GM11168 (cell line): ENCODE measurements around the gene TGM6.
"Not testable (repeated sequence)": the region's sequence is repeated elsewhere in the genome, so short reads cannot be mapped to it uniquely, and the experiment has no call there.

Experiments
- in situ Hi-C: fragments of 300-500 bp; cut with MboI; formaldehyde crosslinking; loops from one replicate; pipeline ENCODE4 v1.12.0; 2022; ENCODE audit warnings: low sequenced_read_pairs; ENCODE audit not compliant: unreplicated experiment

TGM6 gene

GRCh38 chr20:2396241-2396814, 15.6 kb downstream of the TGM6 start:
- in situ Hi-C loops: no loop called here

DNA sequence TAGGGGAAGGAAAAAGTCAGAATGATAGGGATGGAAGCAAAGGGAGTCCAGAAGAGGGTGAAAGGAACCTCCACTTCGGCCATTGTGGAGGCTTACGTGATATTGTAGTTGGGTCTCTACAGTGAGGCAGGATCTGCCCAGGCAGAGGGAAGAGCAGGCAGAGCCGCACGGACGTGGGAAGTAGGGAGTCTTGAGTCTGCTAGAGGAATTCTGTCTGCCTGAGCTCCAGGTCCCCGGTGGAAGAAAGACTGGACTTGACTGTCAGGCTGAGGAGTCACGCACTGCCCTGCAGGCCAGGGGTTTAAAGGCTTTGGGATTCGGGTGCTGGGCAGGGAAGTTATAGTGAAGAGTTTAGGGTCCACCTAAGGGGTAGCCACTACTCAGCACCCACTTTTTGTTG, 16.4 kb downstream of the TGM6 start:
- in situ Hi-C loops: no loop called here

- in situ Hi-C loops: no loop called here
Observed at GRCh38 chr20:2397595-2398145, 17.0 kb downstream of the TGM6 start.

GRCh38 chr20:2398449-2398848, 17.7 kb downstream of the TGM6 start:
- in situ Hi-C loops: no loop called here

- in situ Hi-C loops: no loop called here
Observed at GRCh38 chr20:2399390-2399789, 18.7 kb downstream of the TGM6 start.

DNA sequence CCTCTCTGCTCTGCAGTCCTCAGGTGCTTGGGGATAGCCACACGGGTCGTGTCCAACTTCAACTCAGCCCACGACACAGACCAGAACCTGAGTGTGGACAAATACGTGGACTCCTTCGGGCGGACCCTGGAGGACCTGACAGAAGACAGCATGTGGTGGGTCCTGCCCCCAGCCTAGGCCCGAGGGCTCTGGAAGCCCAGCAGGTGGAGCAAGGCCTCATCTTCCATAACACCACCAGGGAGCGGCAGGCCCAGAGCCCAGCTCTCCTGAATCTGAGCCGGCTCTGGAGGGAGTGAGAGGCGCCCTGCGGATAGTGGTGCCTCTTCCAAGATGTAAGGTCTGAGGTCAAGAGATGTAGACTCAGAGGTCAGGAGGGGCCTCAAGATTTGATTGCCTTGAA, 19.6 kb downstream of the TGM6 start:
- in situ Hi-C loops: no loop called here

- in situ Hi-C loops: no loop called here
Observed at GRCh38 chr20:2401527-2401926, 20.8 kb downstream of the TGM6 start.

DNA sequence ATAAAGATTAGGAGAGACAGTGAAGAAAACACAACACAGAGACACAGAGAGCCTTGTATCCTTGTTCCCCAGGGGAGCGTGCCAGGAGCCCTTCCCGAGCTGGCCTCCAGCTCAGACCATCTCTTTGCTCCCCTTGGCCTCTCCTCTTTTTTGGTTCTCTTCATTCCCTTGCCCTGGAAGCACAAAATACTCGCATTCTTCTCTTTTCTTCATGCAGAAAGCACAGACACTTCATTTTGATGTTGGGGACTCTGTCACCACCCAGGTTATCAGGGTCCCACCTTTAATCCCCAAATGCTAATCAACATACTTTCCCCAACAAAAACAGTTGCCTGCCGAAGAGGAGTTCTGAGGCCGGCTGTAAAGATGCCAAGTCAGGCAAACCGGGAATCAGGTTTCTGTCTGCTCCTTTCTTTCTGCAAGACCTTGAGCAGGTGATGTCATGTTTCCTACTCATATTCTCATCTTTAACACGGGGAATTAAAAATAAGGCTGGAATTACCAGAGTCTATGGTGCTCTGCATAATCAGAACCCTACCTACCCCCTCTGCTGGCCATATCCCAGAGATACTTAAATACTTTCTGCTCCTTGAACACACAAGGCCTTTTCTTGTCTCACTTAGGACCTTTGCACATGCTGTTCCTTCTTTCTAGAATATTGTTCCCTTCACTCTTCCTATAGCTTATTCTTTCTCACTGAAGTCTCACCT, 21.7 kb downstream of the TGM6 start:
- in situ Hi-C loops: no loop called here

GRCh38 chr20:2403291-2404052, 22.8 kb downstream of the TGM6 start:
- in situ Hi-C loops: no loop called here

- in situ Hi-C loops: no loop called here
Observed at GRCh38 chr20:2405693-2406065, 25.0 kb downstream of the TGM6 start.

DNA sequence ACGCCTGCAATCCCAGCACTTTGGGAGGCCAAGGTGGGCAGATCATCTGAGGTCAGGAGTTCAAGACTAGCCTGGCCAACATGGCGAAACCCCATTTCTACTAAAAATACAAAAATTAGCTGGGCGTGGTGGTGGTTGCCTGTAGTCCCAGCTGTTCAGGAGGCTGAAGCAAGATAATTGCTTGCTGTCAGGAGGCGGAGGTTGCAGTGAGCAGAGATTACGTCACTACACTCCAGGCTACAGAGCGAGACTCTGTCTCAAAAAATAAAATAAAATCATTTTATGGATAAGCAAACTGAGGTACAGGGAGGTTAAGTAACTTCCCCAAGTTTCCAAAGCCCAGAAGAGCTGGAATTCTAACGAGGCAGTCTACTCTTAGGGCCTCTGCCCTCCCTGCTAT, 26.7 kb downstream of the TGM6 start:
- in situ Hi-C loops: not testable (repeated sequence)

DNA sequence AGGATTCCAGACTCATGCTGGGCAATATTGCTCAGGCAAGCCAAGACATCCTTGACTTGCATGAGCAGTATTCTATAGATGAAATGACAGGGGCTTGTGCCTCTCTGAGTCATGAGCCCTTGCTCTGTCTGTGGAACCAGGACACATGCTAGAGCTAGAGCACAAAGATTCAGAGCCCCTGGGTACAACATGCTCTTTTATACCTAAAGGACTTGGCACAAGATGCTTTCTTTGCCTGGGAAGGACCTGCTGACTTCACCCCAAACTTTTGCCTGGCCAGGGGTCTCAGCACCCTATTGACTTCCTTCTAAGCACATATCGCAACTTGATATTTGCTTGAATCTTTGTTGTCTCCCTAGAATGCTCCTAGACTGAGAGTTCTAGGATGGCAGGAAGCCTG, 27.4 kb downstream of the TGM6 start:
- in situ Hi-C loops: no loop called here

GRCh38 chr20:2416541-2417212, 36.0 kb downstream of the TGM6 start:
- in situ Hi-C loops: no loop called here

- in situ Hi-C loops: no loop called here
Observed at GRCh38 chr20:2417213-2417541, 36.5 kb downstream of the TGM6 start.

DNA sequence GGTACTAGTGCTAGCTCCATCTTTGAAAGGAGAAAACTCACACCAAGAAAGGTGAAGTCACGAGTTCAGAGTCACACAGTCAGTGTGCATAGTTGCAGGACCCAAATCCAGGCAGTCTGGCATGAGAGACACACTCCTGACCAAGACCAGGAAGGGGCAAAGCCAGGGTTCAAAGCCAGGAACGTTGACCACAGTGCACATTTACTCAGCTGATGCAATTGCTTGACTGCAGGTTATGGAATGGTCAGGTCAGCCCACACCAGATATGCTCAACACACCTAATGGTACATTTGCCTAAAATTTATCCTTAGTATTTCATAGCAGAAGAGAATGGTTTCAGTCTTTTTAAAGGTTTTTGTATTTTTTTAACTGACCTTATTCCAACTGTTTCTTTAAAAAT, 37.7 kb downstream of the TGM6 start:
- in situ Hi-C loops: no loop called here

- in situ Hi-C loops: no loop called here
Observed at GRCh38 chr20:2420510-2420909, 39.8 kb downstream of the TGM6 start.

DNA sequence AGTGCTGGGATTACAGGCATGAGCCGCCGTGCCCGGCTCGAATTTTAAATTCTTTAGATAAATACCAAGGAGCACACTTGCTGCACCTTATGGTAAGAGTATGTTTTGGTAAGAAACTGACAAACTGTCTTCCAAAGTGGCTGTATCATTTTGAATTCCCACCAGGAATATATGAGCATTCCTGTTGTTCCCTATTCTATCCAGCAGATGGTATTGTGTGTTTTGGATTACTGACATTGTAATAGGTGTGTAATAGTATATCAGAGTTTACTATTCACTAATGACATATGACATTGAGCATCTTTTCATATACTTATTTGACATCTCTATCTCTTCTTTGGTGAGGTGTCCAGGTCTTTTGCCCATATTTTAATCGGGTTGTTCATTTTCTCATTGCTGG, 40.5 kb downstream of the TGM6 start:
- in situ Hi-C loops: no loop called here

- in situ Hi-C loops: no loop called here
Observed at GRCh38 chr20:2429051-2429450, 48.4 kb downstream of the TGM6 start.

DNA sequence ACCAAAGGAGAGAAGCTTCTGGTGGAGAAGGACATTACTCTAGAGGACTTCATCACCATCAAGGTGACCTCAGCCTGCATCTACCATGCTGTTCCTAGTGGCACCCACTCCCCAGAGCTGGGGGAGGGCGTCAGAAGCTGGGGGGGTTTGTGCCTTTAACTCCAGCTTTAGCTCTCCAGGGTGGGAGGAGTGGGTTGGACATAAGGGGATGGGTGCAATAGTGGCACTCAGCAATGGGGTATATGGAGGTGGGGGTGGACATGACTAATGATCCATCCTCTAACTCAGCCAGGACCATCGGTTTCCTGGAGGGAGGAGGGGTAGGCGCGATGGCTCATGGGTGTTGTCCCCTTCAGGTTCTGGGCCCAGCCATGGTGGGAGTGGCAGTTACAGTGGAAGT, 49.8 kb downstream of the TGM6 start:
- in situ Hi-C loops: no loop called here

- in situ Hi-C loops: no loop called here
Observed at GRCh38 chr20:2431185-2431584, 50.5 kb downstream of the TGM6 start.

GRCh38 chr20:2446845-2447244, 66.1 kb downstream of the TGM6 start:
- in situ Hi-C loops: no loop called here
